ENCODE results near the gene OCRL.

Gene OCRL

GRCh38 chrX:129612396-129612795 lies 72.3 kb downstream of the OCRL start:
- no peak for TF ChIP-seq CTCF (IDR thresholded peaks at IDR 0.05; ENCODE audit: insufficient read depth, missing control alignments)
- DNase-seq (ENCODE audit: insufficient read length, low spot score): no peak
- FAIRE-seq: no peak

GRCh38 chrX:129613596-129613995 lies 73.5 kb downstream of the OCRL start:
- DNase-seq (ENCODE audit: insufficient read length, low spot score) (no peak), FAIRE-seq (no peak)
- TF ChIP-seq CTCF (IDR thresholded peaks at IDR 0.05; ENCODE audit: insufficient read depth, missing control alignments): no peak

- no peak for FAIRE-seq
These were observed 74.6 kb downstream of the OCRL start for GRCh38 chrX:129614481-129615255.

GRCh38 chrX:129617420-129617819 lies 77.4 kb downstream of the OCRL start:
- no peak for TF ChIP-seq CTCF (IDR thresholded peaks at IDR 0.05; ENCODE audit: insufficient read depth, missing control alignments)
- FAIRE-seq (no peak), DNase-seq (ENCODE audit: insufficient read length, low spot score) (no peak)

More at GRCh38 chrX:129614481-129615255, 74.6 kb downstream of the OCRL start:
- no peak for DNase-seq (ENCODE audit: insufficient read length, low spot score)
- TF ChIP-seq CTCF (IDR thresholded peaks at IDR 0.05; ENCODE audit: insufficient read depth, missing control alignments): no peak

GRCh38 chrX:129618997-129619396 lies 78.9 kb downstream of the OCRL start:
- no peak for TF ChIP-seq CTCF (IDR thresholded peaks at IDR 0.05; ENCODE audit: insufficient read depth, missing control alignments)
- no peak for DNase-seq (ENCODE audit: insufficient read length, low spot score)

GRCh38 chrX:129622757-129623301 lies 82.8 kb downstream of the OCRL start:
- DNase-seq (ENCODE audit: insufficient read length, low spot score) (no peak), FAIRE-seq (no peak)
- TF ChIP-seq CTCF (IDR thresholded peaks at IDR 0.05; ENCODE audit: insufficient read depth, missing control alignments): no peak

More at GRCh38 chrX:129618997-129619396, 78.9 kb downstream of the OCRL start:
- no peak for FAIRE-seq

- DNase-seq (ENCODE audit: insufficient read length, low spot score) (no peak), FAIRE-seq (no peak)
- TF ChIP-seq CTCF (IDR thresholded peaks at IDR 0.05; ENCODE audit: insufficient read depth, missing control alignments): no peak
These were observed 86.0 kb downstream of the OCRL start for GRCh38 chrX:129626026-129626425.
